Trophoblast cell (in vitro differentiated cells and primary cell): Measurements from ENCODE around the gene GFOD1.

Experiments used
- DNase-seq, 2 donors: peaks; one replicate each; pipeline ENCODE4 v3.0.0-alpha.2; 2016
- H2AFZ ChIP-seq: 2 replicates; pipeline ENCODE4 v1.6.1; 2013; ENCODE audit warnings: low read length, moderate library complexity, mild to moderate bottlenecking; ENCODE audit not compliant: insufficient read depth, poor library complexity
- H2AK5ac ChIP-seq: 2 replicates; pipeline ENCODE4 v1.6.1; 2013; ENCODE audit warnings: mild to moderate bottlenecking, low read length
- H2BK120ac ChIP-seq: 2 replicates; pipeline ENCODE4 v1.6.1; 2013; ENCODE audit warnings: low read length, mild to moderate bottlenecking, moderate library complexity; ENCODE audit not compliant: insufficient read depth, poor library complexity
- H2BK12ac ChIP-seq: 2 replicates; pipeline ENCODE4 v1.6.1; 2013; ENCODE audit warnings: mild to moderate bottlenecking, low read length, moderate library complexity
- H2BK5ac ChIP-seq: 2 replicates; pipeline ENCODE4 v1.6.1; 2013; ENCODE audit warnings: low read length, low read depth, moderate library complexity, mild to moderate bottlenecking; ENCODE audit not compliant: poor library complexity
- H3K14ac ChIP-seq: 2 replicates; pipeline ENCODE4 v1.6.1; 2013; ENCODE audit warnings: mild to moderate bottlenecking, low read length
- H3K18ac ChIP-seq: 2 replicates; pipeline ENCODE4 v1.6.1; 2013; ENCODE audit warnings: mild to moderate bottlenecking, low read length
- H3K23ac ChIP-seq: 2 replicates; pipeline ENCODE4 v1.6.1; 2013; ENCODE audit warnings: low read length
- H3K27ac ChIP-seq: 2 replicates; pipeline ENCODE4 v1.5.1; 2013; ENCODE audit warnings: low read depth, mild to moderate bottlenecking, inconsistent platforms, low read length, moderate library complexity
- H3K27me3 ChIP-seq: 2 replicates; pipeline ENCODE4 v1.6.1; 2013; ENCODE audit warnings: inconsistent platforms, mild to moderate bottlenecking, low read length, moderate library complexity; ENCODE audit not compliant: insufficient read depth
- H3K36me3 ChIP-seq, 2 experiments: 1 replicate in 1 of 2; 2 replicates in 1 of 2; pipeline ENCODE4 v1.6.1; 2013; ENCODE audit warnings: low read length in 2 of 2, mild to moderate bottlenecking in 2 of 2, moderate library complexity in 1 of 2; ENCODE audit not compliant: insufficient read depth in 2 of 2, control insufficient read depth in 1 of 2
- H3K4ac ChIP-seq: 2 replicates; pipeline ENCODE4 v1.6.1; 2013; ENCODE audit warnings: low read depth, mild to moderate bottlenecking, low read length, moderate library complexity
- H3K4me1 ChIP-seq, 2 experiments: 1 replicate in 1 of 2; 2 replicates in 1 of 2; pipeline ENCODE4 v1.6.1; 2013; ENCODE audit warnings: low read length in 2 of 2, mild to moderate bottlenecking in 2 of 2, moderate library complexity in 1 of 2; ENCODE audit not compliant: insufficient read depth in 2 of 2, control insufficient read depth in 1 of 2
- H3K4me2 ChIP-seq: 2 replicates; pipeline ENCODE4 v1.6.1; 2013; ENCODE audit warnings: inconsistent platforms, mild to moderate bottlenecking, low read length, moderate library complexity
- H3K4me3 ChIP-seq: 2 replicates; pipeline ENCODE4 v1.5.1; 2013; ENCODE audit warnings: mild to moderate bottlenecking, low read depth, low read length, inconsistent platforms
- H3K79me1 ChIP-seq: one replicate; pipeline ENCODE4 v1.6.1; 2013; ENCODE audit warnings: low read length
- H3K79me2 ChIP-seq: 2 replicates; pipeline ENCODE4 v1.6.1; 2013; ENCODE audit warnings: low read length, mild to moderate bottlenecking; ENCODE audit not compliant: control insufficient read depth, insufficient read depth, poor library complexity
- H3K9ac ChIP-seq: 2 replicates; pipeline ENCODE4 v1.6.1; 2013; ENCODE audit warnings: mild to moderate bottlenecking, low read length
- H3K9me3 ChIP-seq: 2 replicates; pipeline ENCODE4 v1.6.1; 2013; ENCODE audit warnings: low read depth, mild to moderate bottlenecking, control low read depth, inconsistent platforms, low read length; ENCODE audit not compliant: insufficient read depth
- H4K12ac ChIP-seq: 2 replicates; pipeline ENCODE4 v1.6.1; 2013; ENCODE audit warnings: low read depth, mild to moderate bottlenecking, low read length, moderate library complexity
- H4K8ac ChIP-seq: 2 replicates; pipeline ENCODE4 v1.6.1; 2013; ENCODE audit warnings: low read depth, mild to moderate bottlenecking, low read length, moderate library complexity
- H4K91ac ChIP-seq: one replicate; pipeline ENCODE4 v1.6.1; 2013; ENCODE audit warnings: low read depth, mild to moderate bottlenecking, low read length, moderate library complexity
- WGBS: extraction: QIAGEN DNeasy Blood & Tissue Kit; methylation state at CpG from one replicate; pipeline ENCODE4 v1.1.7; 2013; ENCODE audit warnings: missing lambda C conversion rate; ENCODE audit not compliant: insufficient read length, insufficient coverage; ENCODE audit errors: extremely low coverage; 5-methylcytosine and 5-hydroxymethylcytosine counted together

Gene GFOD1

GRCh38 chr6:13412211-13412610, 75.2 kb downstream of the GFOD1 start:
- no peak overlapping the region for H2AK5ac ChIP-seq
- no peaks in the 10 kb centered on the region for H3K36me3 ChIP-seq
- no peak overlapping the region for H2BK120ac ChIP-seq
- no peaks in the 10 kb centered on the region for H3K79me1 ChIP-seq
- no peak overlapping the region for H3K9ac ChIP-seq
- no peaks in the 10 kb centered on the region for H3K79me2 ChIP-seq
- H3K4me3 ChIP-seq: no peak overlapping the region
- H2BK12ac ChIP-seq: no peak overlapping the region
- H3K18ac ChIP-seq: no peak overlapping the region
- no peak overlapping the region for H3K4me2 ChIP-seq
- H3K23ac ChIP-seq: no peak overlapping the region
- no peak for DNase-seq
- H2AFZ ChIP-seq: no peak overlapping the region
- no peak overlapping the region for H3K14ac ChIP-seq
- H3K9me3 ChIP-seq: no peaks in the 10 kb centered on the region
- H3K4ac ChIP-seq: no peak overlapping the region
- H3K27ac ChIP-seq: no peak overlapping the region
- no CpG with 5 or more reads among the region's 5 CpGs for WGBS
- no peak overlapping the region for H4K91ac ChIP-seq
- peaks cover 0 to 2% of the 10 kb centered on the region in 2 experiments for H3K4me1 ChIP-seq
- H3K27me3 ChIP-seq: no peaks in the 10 kb centered on the region
- no peak overlapping the region for H4K8ac ChIP-seq
- H4K12ac ChIP-seq: no peak overlapping the region
- no peak overlapping the region for H2BK5ac ChIP-seq

- Histone ChIP-seq H3K79me2 (no peaks in the 10 kb centered on the region), H4K12ac (no peak overlapping the region), H3K79me1 (no peaks in the 10 kb centered on the region), H2AK5ac (no peak overlapping the region), H3K4ac (no peak overlapping the region), H3K18ac (no peak overlapping the region), H2BK12ac (no peak overlapping the region), H4K91ac (no peak overlapping the region), H2BK5ac (no peak overlapping the region), H3K27ac (no peak overlapping the region), H3K36me3 (no peaks in the 10 kb centered on the region), H3K9me3 (no peaks in the 10 kb centered on the region), H3K4me1 (peaks cover 0 to 2% of the 10 kb centered on the region in 2 experiments), H3K23ac (no peak overlapping the region), H3K14ac (no peak overlapping the region), H3K27me3 (no peaks in the 10 kb centered on the region), H2AFZ (no peak overlapping the region), H3K4me3 (no peak overlapping the region), H2BK120ac (no peak overlapping the region), H3K4me2 (no peak overlapping the region), H3K9ac (no peak overlapping the region), H4K8ac (no peak overlapping the region)
- no peak for DNase-seq
- WGBS: no CpG with 5 or more reads among the region's 8 CpGs
Observed at GRCh38 chr6:13411484-13411883, 75.9 kb downstream of the GFOD1 start.

- 50% methylated on average over 1 of the region's 2 CpGs for WGBS
- Histone ChIP-seq H2BK12ac (no peak overlapping the region), H3K23ac (no peak overlapping the region)
Observed at GRCh38 chr6:13409991-13410390, 77.4 kb downstream of the GFOD1 start.

GRCh38 chr6:13407709-13408695, 79.4 kb downstream of the GFOD1 start:
- Histone ChIP-seq H3K18ac (no peak overlapping the region), H3K4ac (no peak overlapping the region), H4K8ac (no peak overlapping the region), H3K4me2 (no peak overlapping the region), H2BK12ac (no peak overlapping the region), H3K27ac (no peak overlapping the region), H2BK5ac (no peak overlapping the region), H3K9me3 (no peaks in the 10 kb centered on the region), H3K4me3 (no peak overlapping the region), H3K9ac (no peak overlapping the region), H3K36me3 (no peaks in the 10 kb centered on the region), H3K27me3 (no peaks in the 10 kb centered on the region), H4K12ac (no peak overlapping the region), H3K4me1 (no peaks in the 10 kb centered on the region), H3K14ac (no peak overlapping the region), H2BK120ac (no peak overlapping the region), H3K23ac (no peak overlapping the region), H3K79me1 (no peaks in the 10 kb centered on the region), H3K79me2 (no peaks in the 10 kb centered on the region), H4K91ac (no peak overlapping the region), H2AFZ (no peak overlapping the region), H2AK5ac (no peak overlapping the region)
- DNase-seq: peak in 1 of 2 donors; percentile 34
- no CpG with 5 or more reads among the region's 12 CpGs for WGBS

More at GRCh38 chr6:13409991-13410390, 77.4 kb downstream of the GFOD1 start:
- Histone ChIP-seq H3K4me1 (peaks cover 0 to 2% of the 10 kb centered on the region in 2 experiments), H3K4me3 (no peak overlapping the region), H2BK5ac (no peak overlapping the region), H4K91ac (no peak overlapping the region), H4K8ac (no peak overlapping the region), H3K14ac (no peak overlapping the region), H3K27ac (no peak overlapping the region), H3K36me3 (no peaks in the 10 kb centered on the region), H3K79me1 (no peaks in the 10 kb centered on the region), H3K27me3 (no peaks in the 10 kb centered on the region), H4K12ac (no peak overlapping the region), H3K9me3 (no peaks in the 10 kb centered on the region), H3K79me2 (no peaks in the 10 kb centered on the region), H2BK120ac (no peak overlapping the region), H2AK5ac (no peak overlapping the region), H3K4me2 (no peak overlapping the region), H3K9ac (no peak overlapping the region), H3K18ac (no peak overlapping the region), H3K4ac (no peak overlapping the region), H2AFZ (no peak overlapping the region)
- DNase-seq: no peak
